Activated T-helper 1 cell treated with Interleukin-2 at 50 U/mL for 16 hours (primary cell): Measurements from ENCODE around the gene UCP3.

Experiments
- DNase-seq: peaks from one replicate; pipeline ENCODE4 v3.0.0-alpha.2; 2020; ENCODE audit warnings: low read depth

The UCP3 gene, protein sequence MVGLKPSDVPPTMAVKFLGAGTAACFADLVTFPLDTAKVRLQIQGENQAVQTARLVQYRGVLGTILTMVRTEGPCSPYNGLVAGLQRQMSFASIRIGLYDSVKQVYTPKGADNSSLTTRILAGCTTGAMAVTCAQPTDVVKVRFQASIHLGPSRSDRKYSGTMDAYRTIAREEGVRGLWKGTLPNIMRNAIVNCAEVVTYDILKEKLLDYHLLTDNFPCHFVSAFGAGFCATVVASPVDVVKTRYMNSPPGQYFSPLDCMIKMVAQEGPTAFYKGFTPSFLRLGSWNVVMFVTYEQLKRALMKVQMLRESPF

GRCh38 chr11:74008373-74009229 is at the start of gene UCP3:
UCP3 (minus strand) TSS chr11:74009085; CDS start chr11:74007042, 2,043 bp downstream.
- DNase-seq = no peak

DNA sequence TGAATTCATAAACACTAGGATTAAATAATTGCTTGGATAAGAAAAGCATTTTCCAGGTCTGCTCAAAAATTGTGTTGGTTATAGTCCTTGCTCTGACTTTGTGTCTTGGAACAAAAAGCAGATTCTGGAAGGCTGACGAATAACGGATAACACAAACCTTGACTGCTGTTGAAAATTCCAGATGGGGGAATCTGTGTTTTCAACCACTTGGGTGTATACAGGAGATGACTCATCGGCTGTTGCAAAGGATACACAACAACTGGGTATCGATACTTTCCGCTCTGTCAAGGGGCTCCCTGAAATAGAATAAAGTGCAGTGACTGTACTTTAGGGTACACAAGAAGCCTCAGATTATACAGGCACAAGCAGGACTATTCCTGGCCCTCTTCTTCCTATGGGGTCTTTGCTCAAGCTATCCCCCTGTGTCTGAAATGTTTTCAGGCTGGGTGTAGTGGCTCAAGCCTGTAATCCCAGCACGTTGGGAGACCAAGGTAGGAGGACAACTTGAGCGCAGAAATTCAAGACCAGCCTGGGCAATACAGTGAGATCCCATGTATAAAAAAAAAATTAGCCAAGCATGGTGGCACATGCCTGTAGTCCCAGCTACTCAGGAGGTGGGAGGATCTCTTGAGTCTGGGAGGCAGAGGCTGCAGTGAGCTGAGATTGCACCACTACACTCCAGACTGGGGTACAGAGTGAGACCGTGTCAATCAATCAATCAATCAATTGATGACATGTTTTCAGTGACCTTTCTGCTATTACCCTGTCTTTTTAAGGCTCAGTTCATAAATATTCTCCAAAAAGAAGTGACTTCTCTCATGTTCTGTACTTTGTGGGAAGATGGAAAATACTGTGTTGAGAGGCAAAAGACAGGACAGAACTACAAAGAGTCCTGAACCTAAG is 48.6 kb upstream of the UCP3 start:
- DNase-seq = no peak

DNA sequence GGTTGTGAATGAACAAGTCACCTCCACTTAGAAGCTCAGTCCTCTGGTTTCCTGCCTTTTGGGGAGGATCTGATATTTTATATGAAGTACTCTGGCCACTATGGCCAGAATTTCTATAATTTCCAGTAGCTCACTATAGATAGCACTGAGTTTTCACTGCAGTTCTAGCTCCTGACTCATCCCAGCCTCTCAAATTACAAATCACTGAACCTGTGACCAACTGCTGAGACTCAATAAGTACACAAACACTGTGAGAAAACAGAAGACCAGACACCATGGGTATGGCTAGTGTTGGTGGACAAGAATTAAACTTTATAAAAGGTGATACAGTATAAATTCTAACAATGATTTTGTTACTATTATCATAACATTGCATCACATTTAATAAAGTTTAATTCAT is 47.1 kb upstream of the UCP3 start:
- no peak for DNase-seq

- DNase-seq = no peak
Observed at GRCh38 chr11:74050465-74050864, 41.6 kb upstream of the UCP3 start.

DNA sequence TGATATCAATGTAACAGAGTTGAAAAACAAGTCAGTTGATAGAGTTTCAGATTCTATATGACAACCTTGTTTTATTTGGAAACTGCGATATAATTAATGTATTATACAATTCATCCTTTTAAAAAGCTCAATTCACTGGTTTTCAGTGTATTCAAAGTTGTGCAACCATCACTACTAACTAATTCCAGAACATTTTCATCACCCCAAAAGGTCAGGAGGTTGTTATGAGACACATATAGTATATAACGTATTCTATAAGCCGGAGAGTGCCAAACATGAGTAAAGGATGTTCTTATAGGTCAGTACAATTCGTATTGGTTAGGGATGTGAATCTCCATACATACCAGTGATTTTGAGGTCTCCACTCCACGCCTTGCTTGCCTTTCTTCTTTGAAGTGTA is 40.1 kb upstream of the UCP3 start:
- DNase-seq = no peak

GRCh38 chr11:74044538-74044937 is 35.7 kb upstream of the UCP3 start:
- DNase-seq = no peak

DNA sequence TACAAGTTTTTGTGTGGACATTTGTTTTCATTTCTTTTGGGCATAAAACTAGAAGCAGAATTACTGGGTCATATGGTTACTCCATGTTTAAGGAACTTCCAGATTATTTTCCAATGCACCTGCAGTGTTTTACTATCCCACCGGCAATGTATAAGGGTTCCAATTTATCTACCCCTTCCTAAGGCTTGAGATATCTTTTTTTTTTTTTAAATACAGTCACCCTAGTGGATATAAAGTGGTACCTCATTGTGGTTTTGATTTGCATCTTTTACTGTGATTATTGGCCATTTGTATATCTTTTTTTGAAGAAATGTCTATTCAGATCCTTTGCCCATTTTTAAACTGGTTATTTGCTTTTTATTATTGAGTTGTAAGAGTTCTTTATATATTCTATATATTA is 34.6 kb upstream of the UCP3 start:
- no peak for DNase-seq

- no peak for DNase-seq
Observed at GRCh38 chr11:74037309-74037708, 28.4 kb upstream of the UCP3 start.

DNA sequence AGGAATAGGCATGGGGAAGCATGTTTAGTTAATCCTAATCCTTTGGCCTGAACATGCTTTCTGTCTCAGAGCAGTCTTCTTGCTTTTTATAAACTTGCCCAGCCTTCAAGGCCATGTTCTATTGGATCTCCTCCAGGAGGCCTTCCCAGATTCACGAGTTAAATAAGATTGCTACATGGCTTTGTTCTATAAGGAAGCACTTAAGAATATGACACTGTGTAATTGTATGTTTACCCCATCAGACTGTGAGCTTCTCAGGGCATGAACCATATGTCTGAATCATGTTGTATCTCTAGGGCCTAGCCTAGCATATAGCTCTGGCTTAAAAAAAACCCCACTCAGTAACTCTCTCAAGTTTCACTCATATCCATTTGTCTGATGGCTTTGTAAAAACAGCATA is 26.4 kb upstream of the UCP3 start:
- no peak for DNase-seq

- DNase-seq = no peak
Observed at GRCh38 chr11:74033046-74033445, 24.2 kb upstream of the UCP3 start.

GRCh38 chr11:74030723-74031676 is 22.1 kb upstream of the UCP3 start:
- no peak for DNase-seq

DNA sequence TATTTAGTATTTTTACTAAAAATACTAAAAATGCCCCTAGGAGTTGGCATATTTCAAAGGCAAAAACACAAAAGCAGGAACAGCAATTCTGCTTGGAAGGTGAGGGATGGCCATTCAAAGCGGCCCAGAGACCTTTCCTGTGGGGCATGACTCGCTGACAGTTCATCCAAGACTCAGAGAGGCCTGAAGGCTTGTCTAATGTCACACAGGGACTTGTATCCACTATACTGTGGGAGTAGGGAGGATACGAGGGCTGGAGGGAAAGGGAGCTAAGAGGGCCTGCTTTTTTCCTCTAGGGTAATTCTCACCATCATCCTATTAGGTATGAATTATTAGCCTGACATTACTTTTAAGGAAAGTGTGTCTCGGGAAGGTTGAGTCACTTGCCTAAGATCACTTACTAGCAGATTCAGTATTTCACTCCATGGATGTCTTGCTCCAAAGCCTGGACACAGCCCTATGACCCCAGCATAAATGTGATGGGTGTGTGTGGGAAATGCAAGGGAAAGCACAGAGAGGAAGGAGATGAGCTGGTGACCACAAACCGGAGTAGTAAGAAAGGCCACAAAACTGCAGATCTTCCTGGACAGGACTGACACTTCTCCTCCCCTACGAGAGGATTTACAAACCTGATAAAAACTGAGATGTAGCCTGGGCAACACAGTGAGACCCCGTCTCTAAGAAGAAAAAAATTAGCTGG is 16.7 kb upstream of the UCP3 start:
- DNase-seq = no peak

DNA sequence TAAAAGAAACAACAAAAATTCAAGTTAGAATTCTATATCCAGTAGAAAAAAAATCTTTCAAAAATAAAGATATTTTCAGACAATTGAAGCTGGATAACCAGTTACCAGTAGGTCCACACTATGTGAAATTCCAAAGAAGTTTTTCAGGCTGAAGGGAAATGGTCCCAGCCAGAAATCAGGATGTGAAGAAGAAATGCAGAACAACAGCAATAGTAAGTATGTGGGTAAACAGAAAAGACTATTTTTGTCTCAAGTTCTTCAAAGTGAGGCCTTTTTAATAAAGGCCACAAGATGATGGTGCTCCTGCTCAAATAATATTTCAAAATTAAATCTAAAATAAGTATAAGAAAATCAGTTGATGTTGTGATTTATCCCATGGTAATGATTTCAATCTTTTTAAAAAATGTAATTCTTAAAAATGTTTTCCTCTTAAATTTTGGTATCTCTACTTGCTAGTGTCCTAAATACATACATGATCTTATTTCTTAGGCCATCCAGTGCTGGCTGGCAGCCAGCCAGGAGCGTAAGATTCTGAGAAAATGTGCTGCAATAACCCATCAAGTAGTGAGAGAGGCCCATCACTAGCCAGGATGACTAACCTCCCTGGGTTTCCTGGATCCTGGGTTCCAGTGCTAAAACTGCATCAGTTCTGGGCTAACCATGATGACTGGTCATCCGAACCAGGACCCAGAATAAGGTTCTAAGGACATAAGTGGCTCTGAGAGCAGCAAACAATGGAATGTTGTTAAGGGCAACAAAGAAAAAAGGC is 15.6 kb upstream of the UCP3 start:
- DNase-seq = no peak

DNA sequence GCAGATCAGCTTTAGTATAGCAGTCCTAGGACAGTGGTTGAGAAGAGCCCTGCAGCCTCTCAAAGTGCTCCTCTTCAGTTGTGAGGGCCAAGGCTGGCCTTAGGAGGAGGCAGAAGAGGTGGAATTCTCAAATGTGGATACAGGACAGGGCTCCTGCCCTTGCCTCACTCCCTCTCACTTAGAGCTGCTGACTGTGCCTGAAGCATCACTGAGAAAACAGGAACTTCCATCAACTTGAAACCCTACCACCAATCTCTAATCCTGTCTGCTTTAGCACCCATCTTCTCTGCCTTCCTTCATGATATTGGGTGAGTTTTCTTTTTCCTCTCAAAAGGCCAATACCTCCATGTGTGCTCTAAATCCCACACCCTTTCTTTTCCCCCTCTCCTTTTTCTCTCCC is 14.4 kb upstream of the UCP3 start:
- no peak for DNase-seq

DNA sequence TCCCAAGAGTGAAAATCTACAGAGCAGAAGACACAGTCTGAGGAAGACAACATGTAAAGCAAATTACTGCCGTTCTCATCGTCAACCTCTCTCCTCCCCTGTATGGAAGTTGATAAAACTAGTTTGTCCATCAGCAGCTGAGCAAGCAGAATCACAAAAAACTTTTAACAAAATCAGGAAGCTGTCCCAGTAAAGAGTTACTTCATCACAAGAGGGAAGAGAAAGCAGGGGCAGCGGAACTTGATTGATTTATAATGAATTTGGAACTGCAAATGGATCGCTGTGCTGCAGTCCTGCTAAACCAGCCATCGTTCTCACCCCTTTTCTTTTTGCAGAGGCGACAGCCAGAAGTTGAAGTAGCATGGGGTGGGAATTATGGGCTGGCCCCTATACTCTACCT is 13.7 kb upstream of the UCP3 start:
- no peak for DNase-seq

DNA sequence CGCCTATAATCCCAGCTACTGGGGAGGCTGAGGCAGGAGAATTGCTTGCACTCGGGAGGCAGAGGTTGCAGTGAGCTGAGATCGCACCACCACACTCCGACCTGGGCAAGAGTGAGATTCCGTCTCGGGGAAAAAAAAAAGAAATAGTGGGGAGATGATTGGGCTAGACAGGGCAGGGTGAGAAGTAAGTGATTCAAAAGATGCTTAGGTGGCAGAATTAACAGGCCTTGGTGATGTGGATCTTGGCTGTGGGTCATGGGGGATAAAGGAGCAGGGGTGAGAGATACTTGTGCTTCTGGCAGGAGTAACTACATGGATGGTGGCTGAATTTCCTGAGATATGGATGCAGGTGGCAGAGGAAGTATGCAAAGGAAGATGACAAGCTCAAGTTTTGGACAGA is 13.1 kb upstream of the UCP3 start:
- no peak for DNase-seq

GRCh38 chr11:74020539-74020938 is 11.7 kb upstream of the UCP3 start:
- no peak for DNase-seq

DNA sequence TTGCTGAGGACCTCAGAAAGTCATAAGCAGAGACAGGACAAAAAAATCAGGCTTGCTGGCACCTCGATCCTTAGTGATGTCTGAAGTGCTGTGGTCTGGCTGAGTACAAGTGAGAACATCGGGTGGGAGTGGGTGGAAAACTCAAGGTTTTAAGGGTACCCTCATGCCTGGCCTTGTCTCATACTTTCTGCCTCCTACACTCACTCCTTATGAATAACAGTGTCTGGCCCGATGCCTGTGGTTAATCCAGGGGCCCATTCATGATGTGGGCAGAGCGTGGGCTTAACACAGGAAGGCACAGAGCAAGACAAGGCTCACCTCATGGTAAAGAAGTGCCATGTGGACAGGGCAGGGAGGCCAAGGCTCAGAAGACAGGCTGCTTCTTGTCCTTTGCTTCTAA is 11.0 kb upstream of the UCP3 start:
- DNase-seq = no peak

- no peak for DNase-seq
Observed at GRCh38 chr11:74019104-74019738, 10.3 kb upstream of the UCP3 start.
